ENCODE data around the gene FGGY. TPM values are rescaled to one million over a fixed set of nuclear protein-coding genes. Genes with fewer than 3 reads are reported as not detected.

Gene FGGY
- total RNA-seq, 1 donor from 2014 or later = 32.5 TPM

DNA sequence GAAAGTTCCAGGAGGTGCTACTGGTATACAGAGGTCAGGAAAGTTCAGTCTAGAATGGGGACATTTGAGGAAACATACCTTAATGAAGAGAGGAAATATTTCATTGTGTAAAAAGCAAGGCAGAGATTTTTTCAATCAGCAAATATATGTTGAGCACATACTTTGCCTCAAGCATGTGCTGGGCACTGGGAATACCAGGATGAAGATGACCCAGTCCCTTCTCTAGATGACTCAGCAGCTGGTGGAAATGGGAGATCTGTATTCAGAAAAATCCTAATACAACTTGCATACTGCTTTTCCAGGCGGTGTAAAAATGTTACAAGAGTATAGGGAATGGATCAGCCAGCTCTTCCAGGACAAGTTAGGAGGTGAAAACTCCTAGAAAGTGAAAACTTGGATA is 229.3 kb downstream of the FGGY start:
- H3K27ac ChIP-seq = no peak overlapping the region
- H3K4me1 Mint-ChIP-seq = no peaks in the 10 kb centered on the region
- no peak overlapping the region for H3K4me2 ChIP-seq
- H3K4me3 Mint-ChIP-seq = no peak overlapping the region
- H3K27me3 ChIP-seq = no peaks in the 10 kb centered on the region
- H3K4me1 ChIP-seq = no peaks in the 10 kb centered on the region
- DNase-seq (ENCODE audit: low spot score) = no peak
- no peak overlapping the region for H2AFZ ChIP-seq (replicated peaks)
- no peaks in the 10 kb centered on the region for H3F3A ChIP-seq (ENCODE audit: low read depth)
- no peak overlapping the region for H3K9ac ChIP-seq
- H3K27me3 Mint-ChIP-seq (ENCODE audit: insufficient read depth, low read depth) = no peaks in the 10 kb centered on the region
- no peak overlapping the region for H3K4me3 ChIP-seq
- no peaks in the 10 kb centered on the region for H3K9me3 Mint-ChIP-seq
- H3K9me3 ChIP-seq (ENCODE audit: low read depth) = no peaks in the 10 kb centered on the region
- H3K36me3 ChIP-seq = no peaks in the 10 kb centered on the region
- no peak overlapping the region for H3K27ac Mint-ChIP-seq
- H3K79me2 ChIP-seq (ENCODE audit: low read depth) = no peaks in the 10 kb centered on the region
- H4K20me1 ChIP-seq (ENCODE audit: low read depth) = no peaks in the 10 kb centered on the region
- TF ChIP-seq EZH2phosphoT487 (IDR thresholded peaks at IDR 0.05) (no peak), EZH2 (IDR thresholded peaks at IDR 0.05) (no peak), CTCF (IDR thresholded peaks at IDR 0.05) (no peak)
- no peaks in the 10 kb centered on the region for H3K36me3 Mint-ChIP-seq

- H3K27ac ChIP-seq = no peak overlapping the region
- H3K79me2 ChIP-seq (ENCODE audit: low read depth) = no peaks in the 10 kb centered on the region
- no peaks in the 10 kb centered on the region for H3F3A ChIP-seq (ENCODE audit: low read depth)
- Mint-ChIP-seq H3K36me3 (no peaks in the 10 kb centered on the region), H3K4me3 (no peak overlapping the region), H3K9me3 (peaks cover 2% of the 10 kb centered on the region), H3K27me3 (ENCODE audit: insufficient read depth, low read depth) (no peaks in the 10 kb centered on the region), H3K27ac (no peak overlapping the region), H3K4me1 (no peaks in the 10 kb centered on the region)
- H3K36me3 ChIP-seq = no peaks in the 10 kb centered on the region
- H3K4me2 ChIP-seq = no peak overlapping the region
- H4K20me1 ChIP-seq (ENCODE audit: low read depth) = no peaks in the 10 kb centered on the region
- no peak overlapping the region for H3K4me3 ChIP-seq
- TF ChIP-seq CTCF (IDR thresholded peaks at IDR 0.05) (no peak), EZH2phosphoT487 (IDR thresholded peaks at IDR 0.05) (no peak), EZH2 (IDR thresholded peaks at IDR 0.05) (no peak)
- no peak overlapping the region for H2AFZ ChIP-seq (replicated peaks)
- no peaks in the 10 kb centered on the region for H3K27me3 ChIP-seq
- H3K9ac ChIP-seq = no peak overlapping the region
- no peaks in the 10 kb centered on the region for H3K4me1 ChIP-seq
- no peak for DNase-seq (ENCODE audit: low spot score)
- no peaks in the 10 kb centered on the region for H3K9me3 ChIP-seq (ENCODE audit: low read depth)
Observed at GRCh38 chr1:59528471-59528870, 231.6 kb downstream of the FGGY start.

GRCh38 chr1:59528900-59529299 is 232.0 kb downstream of the FGGY start:
- H2AFZ ChIP-seq (replicated peaks) = no peak overlapping the region
- H3K4me3 Mint-ChIP-seq = no peak overlapping the region
- H3K4me1 ChIP-seq = no peaks in the 10 kb centered on the region
- peaks cover 2% of the 10 kb centered on the region for H3K9me3 Mint-ChIP-seq
- no peak overlapping the region for H3K9ac ChIP-seq
- H4K20me1 ChIP-seq (ENCODE audit: low read depth) = no peaks in the 10 kb centered on the region
- H3K9me3 ChIP-seq (ENCODE audit: low read depth) = no peaks in the 10 kb centered on the region
- no peaks in the 10 kb centered on the region for H3K4me1 Mint-ChIP-seq
- H3K27me3 ChIP-seq = no peaks in the 10 kb centered on the region
- no peak overlapping the region for H3K4me2 ChIP-seq
- H3K36me3 Mint-ChIP-seq = no peaks in the 10 kb centered on the region
- H3K27ac ChIP-seq = no peak overlapping the region
- no peaks in the 10 kb centered on the region for H3K27me3 Mint-ChIP-seq (ENCODE audit: insufficient read depth, low read depth)
- H3K27ac Mint-ChIP-seq = no peak overlapping the region
- no peak overlapping the region for H3K4me3 ChIP-seq
- H3K36me3 ChIP-seq = no peaks in the 10 kb centered on the region
- no peak for DNase-seq (ENCODE audit: low spot score)
- H3F3A ChIP-seq (ENCODE audit: low read depth) = no peaks in the 10 kb centered on the region
- no peaks in the 10 kb centered on the region for H3K79me2 ChIP-seq (ENCODE audit: low read depth)
- TF ChIP-seq EZH2phosphoT487 (IDR thresholded peaks at IDR 0.05) (no peak), EZH2 (IDR thresholded peaks at IDR 0.05) (no peak)

GRCh38 chr1:59530119-59530518 is 233.2 kb downstream of the FGGY start:
- Histone ChIP-seq H3K27me3 (no peaks in the 10 kb centered on the region), H4K20me1 (ENCODE audit: low read depth) (no peaks in the 10 kb centered on the region), H3F3A (ENCODE audit: low read depth) (no peaks in the 10 kb centered on the region), H3K4me3 (no peak overlapping the region), H2AFZ (replicated peaks) (no peak overlapping the region), H3K4me1 (no peaks in the 10 kb centered on the region), H3K9ac (no peak overlapping the region), H3K9me3 (ENCODE audit: low read depth) (no peaks in the 10 kb centered on the region), H3K79me2 (ENCODE audit: low read depth) (no peaks in the 10 kb centered on the region), H3K27ac (no peak overlapping the region), H3K4me2 (no peak overlapping the region), H3K36me3 (no peaks in the 10 kb centered on the region)
- Mint-ChIP-seq H3K27me3 (ENCODE audit: insufficient read depth, low read depth) (no peaks in the 10 kb centered on the region), H3K4me3 (no peak overlapping the region), H3K9me3 (peaks cover 3% of the 10 kb centered on the region), H3K27ac (no peak overlapping the region), H3K4me1 (no peaks in the 10 kb centered on the region), H3K36me3 (no peaks in the 10 kb centered on the region)
- no peak for DNase-seq (ENCODE audit: low spot score)
- TF ChIP-seq CTCF (IDR thresholded peaks at IDR 0.05) (no peak), EZH2 (IDR thresholded peaks at IDR 0.05) (no peak), EZH2phosphoT487 (IDR thresholded peaks at IDR 0.05) (no peak)

All from neural progenitor cell (in vitro differentiated cells).